Ovary (tissue), 3 donors: ENCODE results near the gene TAS2R1.
"Not testable (repeated sequence)": the region's sequence is repeated elsewhere in the genome, so short reads cannot be mapped to it uniquely, and the experiment has no call there.

Experiments
- CTCF ChIP-seq, 3 donors: fragments of 450-650 bp in 2 of 3; fragments of 200-600 bp in 1 of 3; IDR thresholded peaks; one replicate each; pipeline versions ENCODE4 v1.5.1 to v1.8.0; 2016 to 2022; ENCODE audit warnings: antibody characterized with exemption in 3 of 3, mild to moderate bottlenecking in 1 of 3
- POLR2A ChIP-seq: fragments of 450-650 bp; IDR thresholded peaks from one replicate; pipeline ENCODE4 v1.6.1; 2017; ENCODE audit warnings: antibody characterized with exemption, mild to moderate bottlenecking, moderate library complexity
- donor health status: DM: no; HTN: no; CAD: no.

- TF ChIP-seq CTCF (IDR thresholded peaks at IDR 0.05); POLR2A: not testable (repeated sequence)
Measured at GRCh38 chr5:9597322-9597721, 32.8 kb downstream of the TAS2R1 start.
